ENCODE data around the gene POU2F2. TPM values are rescaled to one million over a fixed set of nuclear protein-coding genes. Genes with fewer than 3 reads are reported as not detected.

Gene POU2F2
- total RNA-seq, 2 experiments from 2014 or later, result 33.5 to 59.5 TPM

DNA sequence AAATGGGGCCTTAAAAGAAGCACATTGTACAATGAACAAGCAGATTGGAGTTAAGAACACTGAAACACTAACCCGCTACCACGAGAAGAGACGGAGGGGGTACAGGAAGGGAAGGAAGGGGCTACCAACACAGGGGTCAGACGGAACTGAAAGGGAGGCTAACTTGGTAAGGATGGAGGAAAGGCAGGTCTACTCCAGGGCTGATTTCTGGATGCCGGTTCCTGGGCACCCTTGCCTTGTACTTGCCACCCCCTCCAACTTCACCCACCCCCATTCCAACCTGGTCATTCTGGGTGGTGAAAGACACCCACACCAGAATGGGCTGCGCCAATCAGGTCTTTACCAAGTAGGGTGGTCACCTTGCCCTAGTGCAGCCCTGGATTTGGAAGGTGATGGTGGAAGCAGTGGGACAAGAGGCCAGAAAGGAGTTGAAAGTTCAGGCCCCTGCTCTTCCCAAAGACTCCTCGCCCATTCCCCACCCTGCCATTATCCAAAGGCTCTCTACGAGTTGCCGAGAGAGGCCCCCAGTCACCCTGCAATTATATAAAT, 46.0 kb downstream of the POU2F2 start:
- intact Hi-C loops (cut with micrococcal nuclease; ENCODE audit: unreplicated experiment), result no loop called here
- CTCF ChIA-PET (ENCODE audit: unreplicated experiment), result no interaction called here
- Histone ChIP-seq H3K4me2 (ENCODE audit: low read length) (no peak overlapping the region), H2AFZ (ENCODE audit: low read length) (no peak overlapping the region), H3K9me3 (ENCODE audit: low read length) (no peaks in the 10 kb centered on the region), H3K4me1 (ENCODE audit: insufficient read depth, low read length, poor library complexity, severe bottlenecking) (peaks cover 35% of the 10 kb centered on the region), H3K27ac (ENCODE audit: low read depth, low read length, poor library complexity, severe bottlenecking) (no peak overlapping the region), H4K20me1 (ENCODE audit: insufficient read depth, low read length) (no peaks in the 10 kb centered on the region), H3K36me3 (ENCODE audit: insufficient read depth, low read length) (peaks cover 37% of the 10 kb centered on the region), H3K79me2 (ENCODE audit: insufficient read depth, low read depth, low read length) (peaks cover 10% of the 10 kb centered on the region; the same call in 1 of the 2 replicates), H3K4me3 (ENCODE audit: low read depth, low read length, poor library complexity, severe bottlenecking) (no peak overlapping the region), H3K9me2 (ENCODE audit: insufficient read depth, low read length) (no peaks in the 10 kb centered on the region)
- TF ChIP-seq, protein P1, sequence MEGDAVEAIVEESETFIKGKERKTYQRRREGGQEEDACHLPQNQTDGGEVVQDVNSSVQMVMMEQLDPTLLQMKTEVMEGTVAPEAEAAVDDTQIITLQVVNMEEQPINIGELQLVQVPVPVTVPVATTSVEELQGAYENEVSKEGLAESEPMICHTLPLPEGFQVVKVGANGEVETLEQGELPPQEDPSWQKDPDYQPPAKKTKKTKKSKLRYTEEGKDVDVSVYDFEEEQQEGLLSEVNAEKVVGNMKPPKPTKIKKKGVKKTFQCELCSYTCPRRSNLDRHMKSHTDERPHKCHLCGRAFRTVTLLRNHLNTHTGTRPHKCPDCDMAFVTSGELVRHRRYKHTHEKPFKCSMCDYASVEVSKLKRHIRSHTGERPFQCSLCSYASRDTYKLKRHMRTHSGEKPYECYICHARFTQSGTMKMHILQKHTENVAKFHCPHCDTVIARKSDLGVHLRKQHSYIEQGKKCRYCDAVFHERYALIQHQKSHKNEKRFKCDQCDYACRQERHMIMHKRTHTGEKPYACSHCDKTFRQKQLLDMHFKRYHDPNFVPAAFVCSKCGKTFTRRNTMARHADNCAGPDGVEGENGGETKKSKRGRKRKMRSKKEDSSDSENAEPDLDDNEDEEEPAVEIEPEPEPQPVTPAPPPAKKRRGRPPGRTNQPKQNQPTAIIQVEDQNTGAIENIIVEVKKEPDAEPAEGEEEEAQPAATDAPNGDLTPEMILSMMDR (conservative IDR thresholded peaks at IDR 0.05; ENCODE audit: low read length), result no peak
- no peak for TF ChIP-seq EZH2phosphoT487 (IDR thresholded peaks at IDR 0.05; ENCODE audit: borderline replicate concordance, low read depth, low read length)
- POLR2A ChIA-PET, result no interaction called here
- BruUV-seq (replicated peaks), result no TSS peak
- no peak for DNase-seq (ENCODE audit: low spot score)

DNA sequence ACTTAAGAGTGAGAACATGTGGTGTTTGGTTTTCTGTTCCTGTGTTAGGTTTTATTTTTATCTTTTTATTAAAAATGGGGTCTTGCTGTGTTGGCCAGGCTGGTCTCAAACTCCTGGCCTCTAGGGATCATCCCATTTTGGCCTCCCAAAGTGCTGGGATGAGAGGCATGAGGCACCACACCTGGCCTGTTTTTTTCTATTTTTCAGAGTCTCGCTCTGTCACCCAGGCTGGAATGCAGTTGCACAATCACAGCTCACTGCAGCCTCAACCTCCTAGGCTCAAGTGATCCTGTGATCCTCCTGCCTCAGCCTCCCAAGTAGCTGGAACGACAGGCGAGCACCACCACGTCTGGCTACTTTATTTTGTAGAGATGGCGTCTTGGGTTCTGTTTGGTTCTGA, 48.7 kb downstream of the POU2F2 start:
- intact Hi-C loops (cut with micrococcal nuclease; ENCODE audit: unreplicated experiment), result no loop called here
- Histone ChIP-seq H3K79me2 (ENCODE audit: insufficient read depth, low read depth, low read length) (peaks cover 10% of the 10 kb centered on the region), H3K4me1 (ENCODE audit: insufficient read depth, low read length, poor library complexity, severe bottlenecking) (peaks cover 16% of the 10 kb centered on the region), H3K4me3 (ENCODE audit: low read depth, low read length, poor library complexity, severe bottlenecking) (no peak overlapping the region), H2AFZ (ENCODE audit: low read length) (no peak overlapping the region), H3K27ac (ENCODE audit: low read depth, low read length, poor library complexity, severe bottlenecking) (no peak overlapping the region), H3K36me3 (ENCODE audit: insufficient read depth, low read length) (peaks cover 48% of the 10 kb centered on the region), H4K20me1 (ENCODE audit: insufficient read depth, low read length) (no peaks in the 10 kb centered on the region), H3K4me2 (ENCODE audit: low read length) (no peak overlapping the region), H3K9me2 (ENCODE audit: insufficient read depth, low read length) (no peaks in the 10 kb centered on the region), H3K9me3 (ENCODE audit: low read length) (no peaks in the 10 kb centered on the region)
- BruUV-seq (replicated peaks), result no TSS peak
- ChIA-PET POLR2A (no interaction called here), CTCF (ENCODE audit: unreplicated experiment) (no interaction called here)
- no peak for DNase-seq (ENCODE audit: low spot score)
- TF ChIP-seq EZH2phosphoT487 (IDR thresholded peaks at IDR 0.05; ENCODE audit: borderline replicate concordance, low read depth, low read length), result no peak
- TF ChIP-seq, protein P1 (conservative IDR thresholded peaks at IDR 0.05; ENCODE audit: low read length), result no peak

DNA sequence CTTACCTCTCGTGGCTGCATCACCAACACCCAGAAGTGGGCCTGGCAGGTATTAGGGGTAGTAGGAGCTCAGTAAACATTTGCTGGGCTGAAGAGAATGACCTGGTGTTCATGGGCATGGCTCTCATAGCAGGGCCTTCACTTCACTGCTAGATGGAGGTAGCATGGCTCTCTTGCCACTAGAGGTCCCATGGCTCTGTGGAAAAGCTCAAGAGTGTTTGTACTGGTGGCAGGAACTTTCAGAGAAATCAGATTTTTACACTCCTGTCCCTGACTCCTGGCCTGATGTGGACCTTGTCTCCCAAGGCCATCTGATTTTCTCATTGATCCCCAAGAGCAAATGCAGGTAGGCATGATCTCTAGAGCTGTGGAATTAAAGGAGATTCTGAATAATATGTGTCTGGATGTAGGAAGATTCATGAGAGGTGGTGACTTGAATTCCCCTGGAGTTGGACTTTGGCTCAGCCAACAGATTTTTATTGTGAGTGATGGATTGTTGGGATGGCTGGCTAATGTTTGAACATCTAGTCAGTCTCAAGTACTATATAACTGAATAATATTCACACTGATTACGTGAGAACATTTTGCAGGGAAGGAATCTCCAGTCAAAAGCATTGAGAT, 50.6 kb downstream of the POU2F2 start:
- peak; percentile 68 for DNase-seq (ENCODE audit: low spot score)
- Histone ChIP-seq H3K4me3 (ENCODE audit: low read depth, low read length, poor library complexity, severe bottlenecking) (no peak overlapping the region), H3K4me1 (ENCODE audit: insufficient read depth, low read length, poor library complexity, severe bottlenecking) (peaks cover 10% of the 10 kb centered on the region), H3K4me2 (ENCODE audit: low read length) (no peak overlapping the region), H3K9me2 (ENCODE audit: insufficient read depth, low read length) (no peaks in the 10 kb centered on the region), H3K36me3 (ENCODE audit: insufficient read depth, low read length) (peaks cover 56% of the 10 kb centered on the region), H4K20me1 (ENCODE audit: insufficient read depth, low read length) (peaks cover 13% of the 10 kb centered on the region), H3K27ac (ENCODE audit: low read depth, low read length, poor library complexity, severe bottlenecking) (no peak overlapping the region), H3K9me3 (ENCODE audit: low read length) (no peaks in the 10 kb centered on the region), H2AFZ (ENCODE audit: low read length) (no peak overlapping the region), H3K79me2 (ENCODE audit: insufficient read depth, low read depth, low read length) (peaks cover 29% of the 10 kb centered on the region)
- ChIA-PET CTCF (ENCODE audit: unreplicated experiment) (no interaction called here), POLR2A (no interaction called here)
- intact Hi-C loops (cut with micrococcal nuclease; ENCODE audit: unreplicated experiment), result no loop called here
- BruUV-seq (replicated peaks), result no TSS peak
- TF ChIP-seq, protein P1 (conservative IDR thresholded peaks at IDR 0.05; ENCODE audit: low read length), result peak; percentile 83
- no peak for TF ChIP-seq EZH2phosphoT487 (IDR thresholded peaks at IDR 0.05; ENCODE audit: borderline replicate concordance, low read depth, low read length)

All from OCI-LY7 (cell line).